Lung (tissue), 12 donors: Measurements from ENCODE around the gene UBA52. TPM values are rescaled to one million over a fixed set of nuclear protein-coding genes. Genes with fewer than 3 reads are reported as not detected.

Source experiments
- ATAC-seq: fragments of 200-7000 bp; cut with Tn5 transposase; one replicate; pipeline ENCODE4 v1.9.1; 2020; ENCODE audit warnings: moderate number of reproducible peaks; ENCODE audit not compliant: insufficient read depth, low FRiP score
- DNase-seq, 3 donors: peaks; one replicate each; pipeline ENCODE4 v3.0.0-alpha.2; 2013 to 2017
- H3K27ac ChIP-seq, 2 donors: one replicate each; pipeline ENCODE4 v1.5.1; 2013; ENCODE audit warnings: mild to moderate bottlenecking in 2 of 2, moderate library complexity in 2 of 2, control low read depth in 1 of 2, inconsistent platforms in 1 of 2, low read depth in 1 of 2, low read length in 1 of 2
- H3K27me3 ChIP-seq, 3 donors: one replicate each; pipeline ENCODE4 v1.5.1; 2013; ENCODE audit warnings: low read length in 2 of 3; ENCODE audit not compliant: control insufficient read depth in 3 of 3, insufficient read depth in 3 of 3
- H3K36me3 ChIP-seq, 4 donors: one replicate each; pipeline ENCODE4 v1.5.1; 2013; ENCODE audit warnings: low read length in 4 of 4, mild to moderate bottlenecking in 1 of 4, moderate library complexity in 1 of 4; ENCODE audit not compliant: control insufficient read depth in 4 of 4, insufficient read depth in 4 of 4
- H3K4me1 ChIP-seq, 5 donors: one replicate each; pipeline ENCODE4 v1.5.1; 2013; ENCODE audit warnings: low read length in 5 of 5, mild to moderate bottlenecking in 2 of 5, moderate library complexity in 1 of 5; ENCODE audit not compliant: control insufficient read depth in 5 of 5, insufficient read depth in 5 of 5
- H3K4me3 ChIP-seq: one replicate; pipeline ENCODE4 v1.5.1; 2013; ENCODE audit warnings: mild to moderate bottlenecking, control low read depth, moderate library complexity
- H3K9ac ChIP-seq, 2 donors: one replicate each; pipeline ENCODE4 v1.5.1; 2013; ENCODE audit warnings: low read length in 2 of 2, control low read depth in 1 of 2; ENCODE audit not compliant: insufficient read depth in 1 of 2
- H3K9me3 ChIP-seq, 4 donors: one replicate each; pipeline ENCODE4 v1.5.1; 2013; ENCODE audit warnings: low read length in 3 of 4, mild to moderate bottlenecking in 1 of 4, moderate library complexity in 1 of 4; ENCODE audit not compliant: control insufficient read depth in 4 of 4, insufficient read depth in 3 of 4
- WGBS, 2 donors: extraction: QIAGEN DNeasy Blood & Tissue Kit; methylation state at CpG; one replicate each; pipeline ENCODE4 v1.1.7; 2013; 5-methylcytosine and 5-hydroxymethylcytosine counted together
- polyA plus RNA-seq, 2 donors: library from polyadenylated mRNA; stranded (reverse); fragments of 200-250 nt; gene quantifications; one replicate each; pipeline ENCODE4 v1.2.1, GENCODE V29; 2013
- total RNA-seq, 2 donors: library from RNA; depleted of rRNA in 1 of 2; stranded (reverse); fragments of >200 nt in 1 of 2; gene quantifications; one replicate each; pipeline ENCODE4 v1.2.1, GENCODE V29; 2014 to 2021
- TF ChIP-seq, protein P1 (sequence below): IDR thresholded peaks from 2 replicates; pipeline ENCODE4 v1.5.1; 2012; ENCODE audit warnings: mild to moderate bottlenecking; ENCODE audit errors: control extremely low read depth, extremely low read depth
- donor health status: control.
- donor health status: control.
- donor health status: Bipolar disorder and iron deficiency.
- donor health status: healthy.
- donor health status: DM: yes; HTN: yes; CAD: no.

UBA52 gene
- total and polyA plus RNA-seq, 4 donors, result 689 to 1,266 (median 1,030) TPM

DNA sequence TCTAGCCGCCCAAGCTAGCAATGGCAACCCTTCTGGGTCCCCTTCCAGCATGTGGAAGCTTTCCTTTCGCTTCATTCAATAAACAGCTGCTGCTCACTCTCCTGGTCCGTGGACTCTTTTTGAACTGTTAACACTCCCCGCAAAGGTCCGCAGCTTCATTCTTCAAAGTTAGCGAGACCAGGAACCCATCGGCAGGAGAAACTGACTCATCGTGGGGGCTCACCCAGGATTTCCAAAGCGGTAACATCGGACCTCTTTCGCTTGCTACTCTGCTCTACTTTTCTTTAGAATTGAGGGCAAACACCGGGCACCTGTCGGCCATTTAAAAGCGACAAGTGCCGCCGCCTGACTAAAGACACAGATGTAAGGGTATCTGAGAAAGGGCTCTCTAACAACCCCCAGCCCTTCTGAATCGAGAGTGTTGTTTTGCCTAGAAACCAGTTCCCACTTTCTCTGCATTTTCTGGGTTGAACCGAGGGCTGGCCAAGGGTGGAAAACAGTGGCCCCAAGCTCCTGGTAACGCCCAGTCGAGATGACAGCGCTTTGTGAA, 5.8 kb downstream of the UBA52 start:
- DNase-seq (no peak), ATAC-seq (no peak)
- TF ChIP-seq, protein P1, sequence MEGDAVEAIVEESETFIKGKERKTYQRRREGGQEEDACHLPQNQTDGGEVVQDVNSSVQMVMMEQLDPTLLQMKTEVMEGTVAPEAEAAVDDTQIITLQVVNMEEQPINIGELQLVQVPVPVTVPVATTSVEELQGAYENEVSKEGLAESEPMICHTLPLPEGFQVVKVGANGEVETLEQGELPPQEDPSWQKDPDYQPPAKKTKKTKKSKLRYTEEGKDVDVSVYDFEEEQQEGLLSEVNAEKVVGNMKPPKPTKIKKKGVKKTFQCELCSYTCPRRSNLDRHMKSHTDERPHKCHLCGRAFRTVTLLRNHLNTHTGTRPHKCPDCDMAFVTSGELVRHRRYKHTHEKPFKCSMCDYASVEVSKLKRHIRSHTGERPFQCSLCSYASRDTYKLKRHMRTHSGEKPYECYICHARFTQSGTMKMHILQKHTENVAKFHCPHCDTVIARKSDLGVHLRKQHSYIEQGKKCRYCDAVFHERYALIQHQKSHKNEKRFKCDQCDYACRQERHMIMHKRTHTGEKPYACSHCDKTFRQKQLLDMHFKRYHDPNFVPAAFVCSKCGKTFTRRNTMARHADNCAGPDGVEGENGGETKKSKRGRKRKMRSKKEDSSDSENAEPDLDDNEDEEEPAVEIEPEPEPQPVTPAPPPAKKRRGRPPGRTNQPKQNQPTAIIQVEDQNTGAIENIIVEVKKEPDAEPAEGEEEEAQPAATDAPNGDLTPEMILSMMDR, result no peak
- H3K27me3 ChIP-seq, result no peaks in the 10 kb centered on the region
- H3K9ac ChIP-seq, result no peak overlapping the region
- peaks cover 5 to 35% (median 16%) of the 10 kb centered on the region in 4 donors for H3K36me3 ChIP-seq
- H3K4me3 ChIP-seq, result no peak overlapping the region
- no peaks in the 10 kb centered on the region for H3K9me3 ChIP-seq
- no peak overlapping the region for H3K27ac ChIP-seq
- H3K4me1 ChIP-seq, result peaks cover 7 to 9% (median 9%) of the 10 kb centered on the region in 5 donors
- 89 to 93% methylated on average over 21 of the region's 21 CpGs for WGBS, 2 donors

DNA sequence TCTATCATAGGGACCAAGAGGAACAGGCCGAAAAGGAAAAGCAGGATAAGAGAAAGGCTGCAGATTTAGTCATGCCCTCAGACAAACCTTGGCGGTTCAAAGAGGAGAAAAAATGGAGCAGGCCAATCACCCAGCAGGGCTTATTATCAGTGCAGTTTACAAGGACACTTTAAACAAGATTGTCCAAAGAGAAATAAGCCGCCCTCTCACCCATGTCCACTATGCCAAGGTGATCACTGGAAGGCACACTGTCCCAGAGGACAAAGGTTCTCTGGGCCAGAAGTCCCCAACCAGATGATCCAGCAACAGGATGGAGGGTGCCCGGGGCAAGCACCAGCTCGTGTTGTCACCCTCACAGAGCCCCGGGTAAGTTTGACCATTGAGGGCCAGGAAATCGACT, 8.7 kb downstream of the UBA52 start:
- no peak for ATAC-seq
- Histone ChIP-seq H3K27me3 (no peaks in the 10 kb centered on the region), H3K36me3 (peaks cover 2 to 15% (median 6%) of the 10 kb centered on the region in 4 donors), H3K27ac (no peak overlapping the region), H3K9ac (no peak overlapping the region), H3K4me3 (no peak overlapping the region), H3K9me3 (no peaks in the 10 kb centered on the region), H3K4me1 (no peaks in the 10 kb centered on the region)
- TF ChIP-seq, protein P1, result no peak
- DNase-seq, result no peak
- WGBS, 2 donors, result 74 to 76% methylated on average over 7 of the region's 7 CpGs

DNA sequence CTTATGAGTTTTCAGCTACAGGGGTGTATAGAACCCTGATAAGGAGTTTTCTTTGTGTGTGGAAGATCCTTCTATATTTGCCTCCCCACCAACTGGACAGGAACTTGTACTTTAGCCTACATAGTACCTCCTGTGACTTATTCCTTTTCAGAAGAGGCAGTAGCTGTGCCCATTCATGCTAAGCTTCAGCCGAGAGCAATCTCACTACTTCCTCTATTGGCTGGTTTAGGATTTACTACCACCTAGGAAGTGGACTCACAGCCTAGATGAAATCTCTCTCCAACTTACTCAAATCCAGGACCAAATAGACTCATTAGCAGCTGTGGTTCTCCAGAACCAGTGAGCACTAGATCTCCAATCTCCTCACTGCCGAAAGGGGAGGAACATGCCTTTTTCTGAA, 14.6 kb downstream of the UBA52 start:
- DNase-seq, result no peak
- Histone ChIP-seq H3K9ac (no peak overlapping the region), H3K27ac (no peak overlapping the region), H3K4me1 (peaks cover 0 to 18% (median 6%) of the 10 kb centered on the region in 5 donors), H3K36me3 (peaks cover 0 to 5% (median 5%) of the 10 kb centered on the region in 4 donors), H3K27me3 (no peaks in the 10 kb centered on the region), H3K9me3 (no peaks in the 10 kb centered on the region), H3K4me3 (no peak overlapping the region)
- WGBS, 2 donors, result 47 to 54% methylated on average over 2 of the region's 2 CpGs
- no peak for ATAC-seq
- TF ChIP-seq, protein P1, result no peak

DNA sequence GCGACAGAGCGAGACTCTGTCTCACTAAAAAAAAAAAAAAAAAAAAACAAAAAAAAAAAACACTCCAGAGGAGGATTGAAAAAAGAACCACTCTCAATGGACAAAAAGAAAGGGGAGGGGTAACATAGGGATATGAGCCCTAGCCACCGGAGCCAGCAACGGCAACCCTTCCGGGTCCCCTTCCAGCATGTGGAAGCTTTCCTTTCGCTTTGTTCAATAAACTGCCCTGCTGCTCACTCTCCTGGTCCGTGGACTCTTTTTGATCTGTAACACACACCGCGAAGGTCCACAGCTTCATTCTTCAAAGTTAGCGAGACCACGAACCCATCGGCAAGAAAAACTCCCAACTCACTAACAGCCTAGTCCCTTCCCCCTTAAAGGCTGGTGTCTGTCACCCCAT, 15.9 kb downstream of the UBA52 start:
- DNase-seq (peak in 1 of 3 donors; percentile 12), ATAC-seq (no peak)
- Histone ChIP-seq H3K36me3 (peaks cover 0 to 7% (median 5%) of the 10 kb centered on the region in 4 donors), H3K9me3 (no peaks in the 10 kb centered on the region), H3K9ac (no peak overlapping the region), H3K4me1 (peaks cover 0 to 18% (median 6%) of the 10 kb centered on the region in 5 donors), H3K27ac (peak overlapping the region in 1 of 2 donors; percentile 88), H3K4me3 (no peak overlapping the region), H3K27me3 (no peaks in the 10 kb centered on the region)
- TF ChIP-seq, protein P1, result no peak
- WGBS, 2 donors, result 91 to 92% methylated on average over 12 of the region's 12 CpGs
